Panc1 (cell line): ENCODE results near the gene SAPCD1. TPM values are rescaled to one million over a fixed set of nuclear protein-coding genes. Genes with fewer than 3 reads are reported as not detected.
"Not testable (repeated sequence)": the region's sequence is repeated elsewhere in the genome, so short reads cannot be mapped to it uniquely, and the experiment has no call there.

Source experiments
- ATAC-seq: fragments of 200-7000 bp; cut with Tn5 transposase; 2 replicates; pipeline ENCODE4 v1.9.1; 2020; ENCODE audit warnings: mild to moderate bottlenecking, moderate library complexity
- BruUV-seq: library from RNA; stranded (reverse); fragments of 400-500 nt; replicated peaks from 2 replicates; lab custom pipeline; 2021; lab: Mats Ljungman, UMichigan
- CTCF ChIA-PET: fragments of 300-600 bp; sonication (Branson Sonifier 250); formaldehyde crosslinking; loops from one replicate; lab custom pipeline; 2022; ENCODE audit warnings: antibody characterized with exemption; lab: Charles Lee
- POLR2A ChIA-PET: fragments of 300-600 bp; sonication (Branson Sonifier 250); formaldehyde crosslinking; loops from one replicate; lab custom pipeline; 2022; ENCODE audit warnings: antibody characterized with exemption; lab: Charles Lee
- DNase-seq: peaks from one replicate; pipeline ENCODE4 v3.0.0-alpha.2; 2010; ENCODE audit warnings: low read depth, low spot score
- H3K27ac ChIP-seq: 2 replicates; pipeline ENCODE4 v1.5.1; 2011; ENCODE audit warnings: mild to moderate bottlenecking, low read length, inconsistent platforms
- H3K27me3 ChIP-seq: fragments of 200-500 bp; sonication (Bioruptor generic); 2 replicates; pipeline ENCODE4 v1.6.0; 2014; ENCODE audit warnings: low read length, inconsistent platforms; ENCODE audit not compliant: control insufficient read depth, insufficient read depth
- H3K36me3 ChIP-seq: fragments of 200-500 bp; sonication (Bioruptor generic); 2 replicates; pipeline ENCODE4 v1.5.1; 2014; ENCODE audit warnings: inconsistent platforms, mild to moderate bottlenecking, low read length, moderate library complexity; ENCODE audit not compliant: control insufficient read depth, insufficient read depth
- H3K4me1 ChIP-seq: 2 replicates; pipeline ENCODE4 v1.5.1; 2011; ENCODE audit warnings: inconsistent platforms, mild to moderate bottlenecking, low read length, moderate library complexity; ENCODE audit not compliant: control insufficient read depth, insufficient read depth
- H3K4me3 ChIP-seq, 2 experiments: 2 replicates each; pipeline ENCODE4 v1.5.1; 2011 to 2012; ENCODE audit warnings: low read depth in 2 of 2, low read length in 2 of 2, mild to moderate bottlenecking in 2 of 2, inconsistent platforms in 1 of 2, moderate library complexity in 1 of 2
- H3K9me3 ChIP-seq: fragments of 200-500 bp; sonication (Bioruptor generic); 2 replicates; pipeline ENCODE4 v1.5.1; 2014; ENCODE audit warnings: low read depth, mild to moderate bottlenecking, inconsistent platforms, low read length, moderate library complexity; ENCODE audit not compliant: control insufficient read depth, insufficient read depth
- POLR2AphosphoS5 ChIP-seq: IDR thresholded peaks from 2 replicates; pipeline ENCODE4 v1.6.1; 2012; ENCODE audit warnings: mild to moderate bottlenecking, low read depth, low read length, moderate library complexity
- REST ChIP-seq, 2 experiments: IDR thresholded peaks; 2 replicates each; pipeline ENCODE4 v1.6.1; 2011 to 2012; ENCODE audit warnings: low read depth in 2 of 2, control low read depth in 1 of 2, low read length in 1 of 2, mild to moderate bottlenecking in 1 of 2, moderate library complexity in 1 of 2; ENCODE audit not compliant: insufficient read depth in 1 of 2
- SIN3A ChIP-seq: IDR thresholded peaks from 2 replicates; pipeline ENCODE4 v1.6.1; 2012; ENCODE audit warnings: low read depth, mild to moderate bottlenecking, low read length, moderate library complexity, borderline replicate concordance; ENCODE audit not compliant: insufficient read depth
- TCF7L2 ChIP-seq: IDR thresholded peaks from 2 replicates; pipeline ENCODE4 v1.6.1; 2011; ENCODE audit warnings: mild to moderate bottlenecking, low read depth, low read length, inconsistent platforms
- in situ Hi-C: cut with HindIII; loops from 2 replicates; pipeline ENCODE4 v1.10.0; 2016; ENCODE audit warnings: low sequenced_read_pairs, low pct_unique_long_range_greater_than_20kb
- intact Hi-C: fragments of 100-400 bp; cut with micrococcal nuclease; formaldehyde crosslinking; loops from one replicate; pipeline ENCODE4 v1.10.0; 2022; ENCODE audit not compliant: unreplicated experiment
- total RNA-seq: library from RNA; stranded (reverse); gene quantifications from one replicate; pipeline ENCODE4 v1.2.1, GENCODE V29; 2021; ENCODE audit not compliant: unreplicated experiment
- TF ChIP-seq, protein P1 (sequence below): fragments of 450-650 bp; IDR thresholded peaks from 2 replicates; pipeline ENCODE4 v1.5.1; 2017; ENCODE audit warnings: mild to moderate bottlenecking

The SAPCD1 gene
- total RNA-seq, 1 experiment from 2014 or later, result 6.3 TPM

DNA sequence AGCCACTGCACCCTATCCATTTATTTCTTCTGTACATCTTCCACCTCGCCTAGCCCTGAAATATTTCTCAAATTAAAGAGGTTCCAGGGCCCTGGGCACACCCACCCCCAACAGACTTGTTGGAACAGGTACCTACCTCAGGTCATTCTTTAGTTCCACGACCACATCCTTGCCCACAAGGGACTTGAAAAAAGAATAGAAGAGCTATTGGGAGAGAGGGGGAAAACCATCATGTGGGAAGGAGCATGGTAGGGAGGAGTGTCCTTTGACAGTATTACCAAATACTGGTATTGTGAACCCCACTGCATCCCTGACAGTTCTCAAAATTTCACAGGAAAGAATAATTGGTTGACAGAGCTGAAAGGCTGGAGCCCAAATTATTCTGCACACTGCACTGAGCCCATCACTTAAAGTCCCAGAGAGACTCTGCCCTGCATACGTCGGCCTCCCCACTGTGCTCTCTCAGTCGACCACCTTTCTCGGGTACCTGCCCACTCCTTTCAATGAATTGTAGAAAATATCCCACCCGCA, 43.5 kb downstream of the SAPCD1 start:
- DNase-seq, result no peak
- in situ Hi-C loops (no loop called here), intact Hi-C loops (no loop called here)
- H3K27ac ChIP-seq, result peak overlapping the region; percentile 97
- ATAC-seq, result peak; percentile 7; the same call in 1 of the 2 replicates
- peaks cover 8% of the 10 kb centered on the region for H3K4me1 ChIP-seq
- CTCF ChIA-PET, result interaction anchor here (0.8 to 1.9 kb wide), 2 partner anchors 9 to 33 kb away, joined by 3 to 6 read pairs; no protein-coding TSS in a partner anchor
- TF ChIP-seq TCF7L2, result no peak
- peaks cover 5% of the 10 kb centered on the region; the same call in 1 of the 2 replicates for H3K36me3 ChIP-seq
- BruUV-seq, result no TSS peak
- POLR2A ChIA-PET, result interaction anchor here (0.5 to 1.7 kb wide), 3 partner anchors 9 to 1942 kb away, joined by 3 to 13 read pairs (median 5); partner anchors contain the start of genes HSPA1A, HSPA1B and HSPA1L
- peak overlapping the region; percentile 85 to 99 for H3K4me3 ChIP-seq
- H3K9me3 ChIP-seq, result no peaks in the 10 kb centered on the region
- H3K27me3 ChIP-seq, result no peaks in the 10 kb centered on the region

DNA sequence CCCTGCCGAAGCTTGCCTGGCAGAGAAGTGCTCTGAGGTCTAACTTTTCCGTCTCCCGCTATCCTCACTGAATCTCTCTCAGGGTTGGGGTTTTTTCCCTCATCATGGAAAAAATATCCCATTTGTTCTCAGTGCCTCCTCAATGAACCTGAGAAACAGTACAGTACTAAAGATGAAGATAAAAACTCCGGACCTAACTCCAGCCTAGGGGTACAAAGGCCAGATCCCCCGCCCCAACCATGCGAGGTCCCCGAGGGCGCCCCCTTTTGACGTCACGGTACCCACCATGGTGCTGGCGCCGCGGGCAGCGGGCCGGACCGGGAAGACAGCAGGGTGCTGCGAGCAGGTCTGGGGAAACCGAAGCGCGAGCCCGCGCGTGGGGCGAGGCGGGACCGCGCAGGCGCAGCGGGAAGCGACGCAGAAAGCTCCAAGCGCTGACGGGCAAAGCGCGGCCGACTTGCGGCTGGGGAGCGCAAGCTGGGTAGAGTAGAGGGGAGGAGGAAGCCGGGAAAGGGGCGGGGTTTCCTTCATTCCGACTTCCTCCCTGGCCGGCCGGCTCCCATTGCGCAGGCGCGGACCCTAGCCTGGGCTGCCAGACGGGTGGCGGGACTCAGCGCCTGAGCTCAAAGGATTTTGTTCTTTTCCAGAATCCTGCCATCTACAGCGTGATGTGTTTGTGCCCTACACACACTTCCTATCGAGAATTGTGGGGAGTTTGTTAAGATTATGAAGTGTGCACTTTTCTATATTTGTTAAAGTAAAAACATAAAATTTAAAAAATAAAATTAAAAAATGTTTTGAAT, 44.2 kb downstream of the SAPCD1 start, which contains the start of gene LSM2:
TSS of gene LSM2 (minus strand) at position 497 of the 803 bp plus-strand sequence. CDS start at position 288, 209 bp downstream.
- intact Hi-C loops, result no loop called here
- CTCF ChIA-PET, result interaction anchor here (0.7 to 1.9 kb wide), 5 partner anchors 8 to 34 kb away, joined by 3 to 6 read pairs (median 3); partner anchors contain the start of gene HSPA1L
- in situ Hi-C loops, result no loop called here

DNA sequence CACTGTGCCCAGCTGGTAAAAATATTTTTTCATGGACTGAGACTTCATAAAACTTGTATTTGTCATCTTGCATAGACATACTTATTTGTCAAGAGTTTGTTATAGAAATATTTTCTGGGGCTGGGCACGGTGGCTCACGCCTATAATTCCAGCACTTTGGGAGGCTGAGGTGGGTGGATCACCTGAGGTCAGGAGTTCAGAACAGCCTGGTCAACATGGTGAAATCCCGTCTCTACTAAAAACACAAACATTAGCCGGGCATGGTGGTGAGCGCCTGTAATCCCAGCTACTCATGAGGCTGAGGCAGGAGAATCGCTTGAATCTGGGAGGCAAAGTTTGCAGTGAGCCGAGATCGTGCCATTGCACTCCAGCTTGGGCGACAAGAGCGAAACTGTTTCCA, 46.1 kb downstream of the SAPCD1 start:
- DNase-seq, H3K4me3 ChIP-seq, H3K4me1 ChIP-seq, ATAC-seq, H3K36me3 ChIP-seq, H3K9me3 ChIP-seq, CTCF ChIA-PET, H3K27ac ChIP-seq, intact Hi-C loops, in situ Hi-C loops, H3K27me3 ChIP-seq, BruUV-seq: not testable (repeated sequence)
- POLR2A ChIA-PET, result interaction anchor here (0.8 kb wide), 1 partner anchor 10 kb away, joined by 3 read pairs; no protein-coding TSS in a partner anchor

More for the DNA sequence above, 44.2 kb downstream of the SAPCD1 start, which contains the start of gene LSM2:
- Histone ChIP-seq H3K36me3 (peaks cover 5% of the 10 kb centered on the region; the same call in 1 of the 2 replicates), H3K4me3 (peak within 1 kb of the TSS; percentile 85 to 99), H3K9me3 (no peaks in the 10 kb centered on the region), H3K27ac (peak within 1 kb of the TSS; percentile 97), H3K4me1 (peaks cover 8% of the 10 kb centered on the region), H3K27me3 (no peaks in the 10 kb centered on the region)
- POLR2A ChIA-PET, result interaction anchor here (0.7 to 1.7 kb wide), 3 partner anchors 9 to 116 kb away, joined by 5 to 13 read pairs (median 11); partner anchors contain the start of genes HSPA1A, HSPA1B and HSPA1L
- ATAC-seq, result peak; percentile 99
- no TSS peak for BruUV-seq
- DNase-seq, result no peak
- TF ChIP-seq POLR2AphosphoS5 (peak; percentile 90), TCF7L2 (no peak)

DNA sequence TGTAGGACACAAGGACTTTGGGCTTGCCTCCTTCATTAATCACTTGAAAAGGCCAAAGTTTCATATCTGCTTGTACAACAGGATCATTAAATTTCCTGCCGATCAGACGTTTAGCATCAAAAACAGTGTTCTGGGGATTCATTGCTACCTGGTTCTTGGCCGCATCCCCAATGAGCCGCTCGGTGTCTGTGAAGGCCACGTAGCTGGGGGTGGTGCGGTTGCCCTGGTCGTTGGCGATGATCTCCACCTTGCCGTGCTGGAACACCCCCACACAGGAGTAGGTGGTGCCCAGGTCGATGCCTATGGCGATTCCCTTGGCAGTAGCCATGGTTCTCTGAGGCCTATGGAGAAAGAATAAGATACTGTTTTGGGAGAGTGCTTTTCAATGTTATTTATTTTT, 49.2 kb downstream of the SAPCD1 start:
- in situ Hi-C loops, result no loop called here
- Histone ChIP-seq H3K27me3 (no peaks in the 10 kb centered on the region), H3K9me3 (no peaks in the 10 kb centered on the region), H3K4me1 (peaks cover 8% of the 10 kb centered on the region; the same call in 1 of the 2 replicates), H3K4me3 (no peak overlapping the region), H3K27ac (no peak overlapping the region), H3K36me3 (no peaks in the 10 kb centered on the region)
- DNase-seq (no peak), ATAC-seq (no peak)
- no TSS peak for BruUV-seq
- ChIA-PET CTCF (interaction anchor here (0.5 kb wide), 1 partner anchor 19 kb away, joined by 10 read pairs; no protein-coding TSS in a partner anchor), POLR2A (interaction anchor here (0.6 kb wide), 1 partner anchor 80 kb away, joined by 3 read pairs; no protein-coding TSS in a partner anchor)
- intact Hi-C loops, result no loop called here
- TF ChIP-seq SIN3A, result no peak
- no peak for TF ChIP-seq REST (IDR thresholded peaks at IDR 0.05; ENCODE audit: insufficient read depth in 1 of 2, low read depth in 2 of 2, low read length in 1 of 2)
- TF ChIP-seq POLR2AphosphoS5, result no peak
- TF ChIP-seq, protein P1, sequence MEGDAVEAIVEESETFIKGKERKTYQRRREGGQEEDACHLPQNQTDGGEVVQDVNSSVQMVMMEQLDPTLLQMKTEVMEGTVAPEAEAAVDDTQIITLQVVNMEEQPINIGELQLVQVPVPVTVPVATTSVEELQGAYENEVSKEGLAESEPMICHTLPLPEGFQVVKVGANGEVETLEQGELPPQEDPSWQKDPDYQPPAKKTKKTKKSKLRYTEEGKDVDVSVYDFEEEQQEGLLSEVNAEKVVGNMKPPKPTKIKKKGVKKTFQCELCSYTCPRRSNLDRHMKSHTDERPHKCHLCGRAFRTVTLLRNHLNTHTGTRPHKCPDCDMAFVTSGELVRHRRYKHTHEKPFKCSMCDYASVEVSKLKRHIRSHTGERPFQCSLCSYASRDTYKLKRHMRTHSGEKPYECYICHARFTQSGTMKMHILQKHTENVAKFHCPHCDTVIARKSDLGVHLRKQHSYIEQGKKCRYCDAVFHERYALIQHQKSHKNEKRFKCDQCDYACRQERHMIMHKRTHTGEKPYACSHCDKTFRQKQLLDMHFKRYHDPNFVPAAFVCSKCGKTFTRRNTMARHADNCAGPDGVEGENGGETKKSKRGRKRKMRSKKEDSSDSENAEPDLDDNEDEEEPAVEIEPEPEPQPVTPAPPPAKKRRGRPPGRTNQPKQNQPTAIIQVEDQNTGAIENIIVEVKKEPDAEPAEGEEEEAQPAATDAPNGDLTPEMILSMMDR, result no peak
